Measurements from ENCODE around the gene RFNG.

RFNG gene

GRCh38 chr17:82010575-82011525, 40.8 kb downstream of the RFNG start:
- no peak for TF ChIP-seq CTCF (IDR thresholded peaks at IDR 0.05; ENCODE audit: low read depth, low read length)
- no peak overlapping the region for H3K4me3 ChIP-seq (ENCODE audit: low read depth, low read length)

GRCh38 chr17:82009413-82009812, 42.2 kb downstream of the RFNG start:
- no peak for TF ChIP-seq CTCF (IDR thresholded peaks at IDR 0.05; ENCODE audit: low read depth, low read length)
- no peak overlapping the region for H3K4me3 ChIP-seq (ENCODE audit: low read depth, low read length)

- no peak for TF ChIP-seq CTCF (IDR thresholded peaks at IDR 0.05; ENCODE audit: low read depth, low read length)
- no peak overlapping the region for H3K4me3 ChIP-seq (ENCODE audit: low read depth, low read length)
These were observed 42.6 kb downstream of the RFNG start for GRCh38 chr17:82008941-82009405.

GRCh38 chr17:82008258-82008940, 43.2 kb downstream of the RFNG start:
- no peak overlapping the region for H3K4me3 ChIP-seq (ENCODE audit: low read depth, low read length)

GRCh38 chr17:82007495-82008257, 43.9 kb downstream of the RFNG start:
- H3K4me3 ChIP-seq (ENCODE audit: low read depth, low read length): no peak overlapping the region

More at GRCh38 chr17:82008258-82008940, 43.2 kb downstream of the RFNG start:
- TF ChIP-seq CTCF (IDR thresholded peaks at IDR 0.05; ENCODE audit: low read depth, low read length): no peak

GRCh38 chr17:82007228-82007494, 44.5 kb downstream of the RFNG start:
- no peak overlapping the region for H3K4me3 ChIP-seq (ENCODE audit: low read depth, low read length)
- TF ChIP-seq CTCF (IDR thresholded peaks at IDR 0.05; ENCODE audit: low read depth, low read length): no peak

More at GRCh38 chr17:82007495-82008257, 43.9 kb downstream of the RFNG start:
- TF ChIP-seq CTCF (IDR thresholded peaks at IDR 0.05; ENCODE audit: low read depth, low read length): no peak
